ENCODE data around the gene MYO3B.

MYO3B gene

GRCh38 chr2:170512266-170512665 lies 334.3 kb downstream of the MYO3B start:
- no peak overlapping the region for H3K4me3 ChIP-seq (ENCODE audit: low read depth, low read length)
- DNase-seq (ENCODE audit: low read depth), result no peak
- TF ChIP-seq CTCF (conservative IDR thresholded peaks at IDR 0.05; ENCODE audit: low read depth, low read length), result no peak

GRCh38 chr2:170514140-170514539 lies 336.2 kb downstream of the MYO3B start:
- DNase-seq (ENCODE audit: low read depth), result no peak
- no peak overlapping the region for H3K4me3 ChIP-seq (ENCODE audit: low read depth, low read length)
- no peak for TF ChIP-seq CTCF (conservative IDR thresholded peaks at IDR 0.05; ENCODE audit: low read depth, low read length)

GRCh38 chr2:170517538-170517937 lies 339.6 kb downstream of the MYO3B start:
- no peak for TF ChIP-seq CTCF (conservative IDR thresholded peaks at IDR 0.05; ENCODE audit: low read depth, low read length)
- H3K4me3 ChIP-seq (ENCODE audit: low read depth, low read length), result no peak overlapping the region
- DNase-seq (ENCODE audit: low read depth), result no peak

GRCh38 chr2:170518911-170519310 lies 341.0 kb downstream of the MYO3B start:
- no peak for DNase-seq (ENCODE audit: low read depth)
- H3K4me3 ChIP-seq (ENCODE audit: low read depth, low read length), result no peak overlapping the region
- TF ChIP-seq CTCF (conservative IDR thresholded peaks at IDR 0.05; ENCODE audit: low read depth, low read length), result no peak

- DNase-seq (ENCODE audit: low read depth), result no peak
- TF ChIP-seq CTCF (conservative IDR thresholded peaks at IDR 0.05; ENCODE audit: low read depth, low read length), result no peak
These were observed 343.4 kb downstream of the MYO3B start for GRCh38 chr2:170521299-170521698.

GRCh38 chr2:170523506-170523905 lies 345.6 kb downstream of the MYO3B start:
- no peak overlapping the region for H3K4me3 ChIP-seq (ENCODE audit: low read depth, low read length)
- TF ChIP-seq CTCF (conservative IDR thresholded peaks at IDR 0.05; ENCODE audit: low read depth, low read length), result peak; percentile 4
- DNase-seq (ENCODE audit: low read depth), result no peak

More at GRCh38 chr2:170521299-170521698, 343.4 kb downstream of the MYO3B start:
- no peak overlapping the region for H3K4me3 ChIP-seq (ENCODE audit: low read depth, low read length)

GRCh38 chr2:170524828-170525565 lies 347.1 kb downstream of the MYO3B start:
- H3K4me3 ChIP-seq (ENCODE audit: low read depth, low read length), result no peak overlapping the region
- DNase-seq (ENCODE audit: low read depth), result peak; percentile 54

More at GRCh38 chr2:170524828-170525565, 347.1 kb downstream of the MYO3B start:
- no peak for TF ChIP-seq CTCF (conservative IDR thresholded peaks at IDR 0.05; ENCODE audit: low read depth, low read length)
